ENCODE results near the gene MLXIP.

The MLXIP gene

DNA sequence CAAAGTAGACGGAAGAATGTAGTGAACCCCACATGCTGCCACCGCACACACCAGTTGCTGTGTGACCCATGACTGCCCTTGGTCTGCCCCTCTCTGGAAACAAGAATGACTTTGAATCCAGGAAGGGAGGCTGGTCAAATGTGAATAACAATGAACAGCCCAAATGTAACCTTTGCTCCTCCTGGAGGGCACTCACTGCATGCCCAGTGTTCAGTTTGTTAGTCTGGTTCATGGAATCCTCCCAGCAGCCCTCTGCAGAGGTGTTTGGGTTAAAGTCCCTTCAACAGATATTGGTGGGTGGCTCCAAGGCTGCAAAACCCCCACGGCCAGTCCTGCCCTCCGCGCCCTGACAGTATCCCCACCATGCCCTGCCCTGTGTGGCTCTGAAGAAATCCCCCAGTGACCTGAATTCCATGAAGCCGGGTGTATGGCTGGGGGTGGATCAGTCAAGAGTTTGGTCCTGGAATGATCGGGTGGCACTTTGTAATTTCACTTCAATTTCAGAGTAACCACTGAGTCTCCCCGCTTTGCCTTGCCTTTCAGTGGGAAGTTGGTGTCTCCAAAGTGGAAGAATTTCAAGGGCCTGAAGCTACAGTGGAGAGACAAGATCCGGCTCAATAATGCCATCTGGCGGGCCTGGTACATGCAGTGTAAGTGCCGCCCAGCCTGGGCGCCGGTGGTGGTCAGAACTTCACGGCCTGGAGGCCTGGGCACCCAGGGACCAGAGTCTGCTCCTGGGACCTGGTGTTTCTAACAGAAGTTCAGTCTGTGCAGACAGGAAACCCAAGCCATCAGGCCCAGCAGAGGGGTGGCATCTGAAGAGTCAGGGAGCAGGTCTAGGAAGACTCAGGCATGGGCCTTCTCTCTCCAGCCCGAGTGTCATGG lies 48.4 kb downstream of the MLXIP start:
- no peak for DNase-seq

GRCh38 chr12:122127839-122128238 lies 49.3 kb downstream of the MLXIP start:
- DNase-seq, result no peak

DNA sequence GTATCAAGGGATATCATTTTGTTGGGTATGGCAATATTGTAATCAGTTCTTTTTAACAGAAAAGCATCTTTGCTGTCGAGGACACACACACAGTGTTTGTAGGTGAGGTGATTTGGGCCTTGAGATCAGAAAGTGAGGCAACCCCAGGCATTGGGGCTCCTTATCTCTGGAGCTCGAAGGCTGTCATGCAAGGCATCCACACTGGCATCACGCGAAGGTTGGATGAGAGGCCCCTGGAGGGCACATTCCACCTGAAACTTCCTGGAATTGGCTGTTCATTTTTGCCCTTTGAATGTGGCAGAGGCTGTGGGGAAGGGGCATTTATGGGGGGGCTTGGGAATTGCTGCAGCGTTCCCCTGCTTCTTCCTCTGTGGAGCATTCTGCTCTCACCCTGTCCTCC lies 49.9 kb downstream of the MLXIP start:
- no peak for DNase-seq

DNA sequence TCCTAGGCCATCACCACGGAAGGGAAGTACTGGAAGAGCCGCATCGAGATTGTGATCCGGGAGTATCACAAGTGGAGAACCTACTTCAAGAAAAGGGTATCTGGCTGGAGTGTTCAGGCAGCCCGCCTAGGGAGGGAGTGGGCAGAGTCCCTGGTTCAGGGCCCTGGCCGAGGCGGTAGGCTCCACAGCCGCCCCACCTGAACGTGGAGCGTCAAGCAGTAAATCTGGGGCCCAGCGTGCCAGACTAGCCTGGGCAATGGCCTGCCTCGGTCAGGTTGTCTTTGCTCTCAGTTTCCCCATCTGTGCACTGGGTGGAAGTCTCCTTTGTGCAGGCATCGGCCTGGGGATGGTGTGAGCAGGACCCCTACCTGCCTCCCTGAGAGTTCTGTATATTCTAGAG lies 50.6 kb downstream of the MLXIP start:
- DNase-seq, result no peak

GRCh38 chr12:122130150-122130549 lies 51.6 kb downstream of the MLXIP start:
- DNase-seq, result no peak

DNA sequence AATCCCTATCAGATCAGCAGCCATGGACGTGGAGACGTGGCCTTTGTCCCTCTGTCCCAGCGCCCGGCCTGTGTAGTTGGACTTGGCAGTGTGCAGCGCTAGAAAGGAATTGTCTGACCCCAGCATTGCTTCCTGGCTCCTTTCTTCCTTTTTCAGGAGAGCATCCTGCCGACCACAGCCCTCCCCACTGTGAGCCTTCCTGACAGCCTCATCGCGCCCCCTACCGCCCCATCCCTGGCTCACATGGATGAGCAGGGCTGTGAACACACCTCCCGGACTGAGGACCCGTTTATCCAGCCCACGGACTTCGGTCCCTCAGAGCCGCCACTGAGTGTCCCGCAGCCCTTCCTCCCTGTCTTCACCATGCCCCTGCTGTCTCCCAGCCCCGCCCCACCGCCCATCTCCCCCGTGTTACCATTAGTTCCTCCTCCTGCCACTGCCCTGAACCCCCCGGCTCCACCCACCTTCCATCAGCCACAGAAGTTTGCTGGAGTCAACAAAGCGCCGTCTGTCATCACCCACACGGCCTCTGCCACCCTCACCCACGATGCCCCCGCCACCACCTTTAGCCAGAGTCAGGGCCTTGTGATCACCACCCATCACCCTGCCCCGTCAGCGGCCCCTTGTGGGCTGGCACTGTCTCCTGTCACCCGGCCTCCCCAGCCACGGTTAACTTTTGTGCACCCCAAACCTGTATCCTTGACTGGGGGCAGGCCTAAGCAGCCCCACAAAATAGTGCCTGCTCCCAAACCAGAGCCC lies 54.8 kb downstream of the MLXIP start:
- DNase-seq, result no peak

DNA sequence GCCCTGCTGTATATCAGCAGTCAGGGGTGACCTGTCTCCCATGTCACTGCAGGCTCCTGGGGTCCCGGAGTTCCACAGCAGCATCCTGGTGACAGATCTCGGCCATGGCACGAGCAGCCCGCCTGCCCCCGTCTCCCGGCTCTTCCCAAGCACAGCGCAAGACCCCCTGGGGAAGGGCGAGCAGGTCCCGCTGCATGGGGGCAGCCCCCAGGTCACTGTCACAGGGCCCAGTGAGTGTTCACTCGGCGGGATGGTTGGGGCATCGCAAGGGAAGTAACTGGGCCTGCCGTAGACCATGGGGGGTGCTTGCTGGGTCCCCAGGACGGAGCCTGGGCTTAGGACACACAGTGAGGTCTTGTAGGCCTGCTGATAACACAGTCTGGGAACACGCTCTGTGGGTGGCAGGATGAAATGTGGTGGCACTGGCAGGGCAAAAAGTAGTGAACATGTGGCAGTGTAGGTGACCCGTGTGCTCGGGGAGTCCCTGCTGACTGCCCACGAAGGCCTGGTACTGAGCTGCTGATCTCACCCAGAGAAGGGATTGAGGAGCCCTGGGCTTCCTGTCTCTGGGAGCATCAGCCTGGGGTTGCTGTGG lies 57.0 kb downstream of the MLXIP start:
- DNase-seq, result no peak

DNA sequence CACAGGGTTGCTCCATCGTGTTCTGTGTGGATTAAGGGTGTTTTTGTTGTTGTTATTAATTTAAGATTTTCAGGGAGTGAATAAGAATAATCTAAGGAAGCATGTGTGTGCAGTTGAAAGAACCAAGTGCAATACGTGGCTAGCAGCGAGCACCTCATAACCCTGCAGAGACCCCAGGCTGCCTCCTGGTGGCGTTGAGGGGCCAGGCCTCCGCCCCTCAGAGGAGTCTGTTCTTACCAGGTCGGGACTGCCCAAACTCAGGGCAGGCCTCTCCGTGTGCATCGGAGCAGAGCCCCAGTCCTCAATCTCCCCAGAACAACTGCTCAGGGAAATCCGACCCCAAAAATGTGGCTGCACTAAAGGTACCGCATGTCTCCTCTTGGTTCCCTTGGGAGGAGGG lies 58.7 kb downstream of the MLXIP start:
- peak; percentile 53 for DNase-seq

DNA sequence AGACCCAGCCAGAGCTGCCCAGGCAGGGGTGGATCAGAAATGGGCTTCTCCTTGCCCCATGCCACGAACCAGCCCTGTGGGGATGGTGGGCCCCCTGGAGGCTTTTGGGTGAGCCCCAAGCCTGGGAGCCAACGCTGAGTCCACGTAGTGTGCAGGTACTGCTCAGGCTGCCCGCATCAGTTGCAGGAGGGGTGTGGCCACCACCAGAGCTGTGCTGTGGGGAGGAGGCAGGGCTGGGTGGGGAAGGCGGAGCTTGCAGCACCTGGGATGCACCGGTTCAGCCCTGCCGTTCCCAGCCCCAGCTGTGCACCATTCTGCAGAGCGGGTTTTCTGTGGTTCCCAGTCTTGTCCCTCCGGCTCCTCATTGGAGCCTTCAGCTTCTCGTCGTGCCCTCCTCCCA lies 59.1 kb downstream of the MLXIP start:
- peak; percentile 87 for DNase-seq

GRCh38 chr12:122138181-122138580 lies 59.6 kb downstream of the MLXIP start:
- DNase-seq, result no peak

- DNase-seq, result no peak
Observed at GRCh38 chr12:122138616-122139015, 60.1 kb downstream of the MLXIP start.

- DNase-seq, result no peak
Observed at GRCh38 chr12:122139266-122139665, 60.7 kb downstream of the MLXIP start.

DNA sequence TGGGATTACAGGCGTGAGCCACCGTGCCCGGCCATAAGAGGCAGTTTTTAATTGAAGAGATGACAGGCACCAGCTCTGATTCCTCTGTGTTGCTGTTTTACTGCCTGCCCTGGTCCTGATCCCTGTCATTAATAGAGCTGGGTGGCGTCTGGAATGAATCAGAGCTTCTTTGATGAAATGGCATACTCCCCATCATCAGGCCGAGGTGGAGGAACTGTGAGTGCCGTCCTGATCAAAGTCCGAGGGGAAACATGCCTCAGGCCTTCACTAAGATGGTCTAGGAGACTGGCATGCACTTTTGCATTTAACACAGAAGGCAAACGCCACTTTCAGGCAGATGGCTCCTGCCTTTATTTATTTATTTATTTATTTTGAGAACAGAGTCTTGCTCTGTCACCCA lies 61.4 kb downstream of the MLXIP start:
- no peak for DNase-seq

DNA sequence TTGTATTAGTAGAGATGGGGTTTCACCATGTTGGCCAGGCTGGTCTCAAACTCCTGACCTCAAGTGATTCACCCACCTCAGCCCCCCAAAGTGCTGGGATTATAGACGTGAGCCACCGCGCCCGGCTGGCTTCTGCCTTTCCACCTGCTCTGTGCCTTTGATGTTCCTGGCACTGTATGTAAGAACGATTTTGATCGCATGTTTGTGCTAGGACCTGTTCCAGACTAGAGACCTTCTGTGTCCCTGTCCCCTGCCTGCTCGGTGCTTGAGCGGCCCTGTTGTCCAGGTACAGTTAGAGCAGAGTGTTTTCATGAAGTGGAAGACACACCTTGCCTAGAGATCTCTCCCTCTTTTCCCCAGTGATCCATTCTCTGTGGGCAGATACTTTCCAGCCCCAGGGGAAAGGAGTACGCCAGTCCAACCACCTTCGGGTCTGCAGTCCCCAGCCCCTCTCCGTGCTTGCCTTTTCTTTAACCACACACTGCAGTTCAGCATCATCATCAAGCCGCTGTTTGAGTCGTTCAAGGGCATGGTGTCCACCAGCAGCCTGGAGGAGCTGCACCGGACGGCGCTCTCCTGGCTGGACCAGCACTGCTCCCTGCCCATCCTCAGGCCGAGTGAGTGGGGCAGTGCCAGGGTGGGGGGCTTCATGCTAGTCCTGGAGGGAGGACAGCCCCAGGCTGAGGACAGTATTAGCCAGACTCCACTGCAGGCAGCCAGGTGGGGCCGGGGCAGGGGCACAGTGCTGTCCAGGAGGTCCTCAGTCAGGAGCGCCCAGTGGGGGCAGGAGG lies 62.1 kb downstream of the MLXIP start:
- DNase-seq, result no peak

GRCh38 chr12:122141911-122142725 lies 63.6 kb downstream of the MLXIP start:
- no peak for DNase-seq

DNA sequence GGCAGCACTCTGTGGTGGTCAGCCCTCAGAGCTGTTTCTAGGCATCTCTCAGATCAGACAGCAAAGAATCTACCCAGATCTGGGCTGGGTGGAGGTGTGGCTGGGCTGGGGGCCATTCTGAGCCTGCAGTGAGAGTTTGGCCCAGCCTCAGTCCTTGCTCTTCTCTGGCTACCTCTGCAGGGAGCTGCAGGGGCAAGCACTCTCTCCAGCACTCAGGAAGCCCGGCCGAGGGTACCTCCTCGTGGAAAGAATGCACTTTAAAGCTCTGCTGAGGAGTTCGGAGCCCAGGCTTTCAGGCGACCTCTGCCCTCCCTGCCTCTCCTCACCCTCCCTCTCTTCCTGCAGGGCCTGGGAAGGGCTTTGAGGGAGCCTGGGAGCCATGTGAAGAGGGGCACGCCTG lies 64.3 kb downstream of the MLXIP start:
- no peak for DNase-seq

- no peak for DNase-seq
Observed at GRCh38 chr12:122144885-122145284, 66.3 kb downstream of the MLXIP start.

DNA sequence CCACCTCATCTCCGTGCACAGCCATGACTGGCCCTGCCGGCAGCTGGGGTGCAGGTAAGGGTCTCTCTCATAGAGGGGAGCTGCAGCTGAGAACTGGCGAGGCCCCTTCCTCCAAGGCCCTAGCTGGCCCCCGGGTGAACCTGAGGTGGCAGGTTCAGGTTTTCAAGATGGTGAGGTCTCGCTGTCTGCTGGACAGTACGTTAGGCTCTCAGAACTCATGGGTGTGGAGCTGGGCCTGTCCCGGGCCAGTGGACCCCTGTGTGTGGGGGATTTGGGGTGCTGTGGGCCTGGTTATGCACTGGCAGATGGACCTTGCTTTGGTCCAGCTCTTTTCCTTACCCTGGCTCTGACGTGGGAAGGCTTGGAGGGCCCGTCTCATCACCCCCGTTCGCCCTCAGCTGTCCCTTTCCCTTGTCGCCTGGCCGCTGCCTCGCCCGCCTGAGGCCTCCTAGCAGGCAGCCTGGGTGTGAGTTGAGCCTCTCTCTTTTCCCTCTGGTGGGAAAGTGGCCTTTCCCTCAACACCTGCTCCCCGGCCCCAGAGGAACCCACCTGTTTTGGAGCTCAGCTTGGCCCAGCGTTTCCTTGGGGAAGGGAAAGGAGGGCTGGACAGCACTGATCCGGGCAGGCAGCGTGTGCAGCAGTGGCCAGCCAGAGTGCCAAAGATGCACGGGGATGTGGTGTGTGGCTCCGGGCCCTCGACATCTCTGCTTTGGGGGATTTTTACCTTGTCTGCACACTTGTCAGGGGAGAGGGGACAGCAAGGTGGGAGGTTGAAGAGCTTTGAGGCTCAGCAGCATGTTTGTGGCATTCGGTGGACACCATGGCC lies 67.2 kb downstream of the MLXIP start:
- DNase-seq, result no peak

- no peak for DNase-seq
Observed at GRCh38 chr12:122147514-122148290, 69.1 kb downstream of the MLXIP start.

DNA sequence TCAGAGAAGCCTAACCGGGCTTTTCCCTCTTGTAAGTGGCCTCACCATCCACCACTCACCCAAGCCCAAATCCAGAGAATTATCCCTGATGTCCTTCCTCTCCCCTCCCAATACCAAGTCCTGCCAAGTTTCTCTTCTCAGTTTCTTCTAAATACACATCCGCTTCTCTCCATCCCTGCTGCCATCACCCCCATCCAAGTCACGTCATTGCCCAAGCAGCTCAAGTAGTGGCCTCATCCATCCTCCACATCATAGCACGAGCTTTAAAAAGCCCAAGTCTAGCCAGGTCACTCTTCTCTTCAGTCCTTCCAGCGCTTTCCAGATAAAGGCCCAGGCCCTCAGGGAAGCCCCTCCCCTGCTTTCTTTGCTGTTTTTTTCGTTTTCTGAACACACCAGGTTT lies 70.1 kb downstream of the MLXIP start:
- no peak for DNase-seq

All from NCI-H2107 (cell line).